RCC 7860 (cell line): ENCODE data around the gene SLC35F3.
"Not testable (repeated sequence)": the region's sequence is repeated elsewhere in the genome, so short reads cannot be mapped to it uniquely, and the experiment has no call there.

Experiments used
- DNase-seq: peaks from one replicate; pipeline ENCODE4 v3.0.0-alpha.2; 2015; ENCODE audit warnings: low spot score
- FAIRE-seq: peaks from 2 replicates; lab custom pipeline; 2012; peaks lifted over from hg19 to GRCh38; lab: Jason Lieb, UNC

Gene SLC35F3

GRCh38 chr1:234093741-234094140 lies 189.3 kb downstream of the SLC35F3 start:
- no peak for DNase-seq
- no peak for FAIRE-seq

- DNase-seq (no peak), FAIRE-seq (no peak)
These were observed 189.7 kb downstream of the SLC35F3 start for GRCh38 chr1:234094172-234094571.

- DNase-seq (no peak), FAIRE-seq (no peak)
These were observed 191.8 kb downstream of the SLC35F3 start for GRCh38 chr1:234096161-234096770.

GRCh38 chr1:234102583-234102982 lies 198.1 kb downstream of the SLC35F3 start:
- DNase-seq (no peak), FAIRE-seq (no peak)

GRCh38 chr1:234103198-234103597 lies 198.7 kb downstream of the SLC35F3 start:
- DNase-seq (no peak), FAIRE-seq (no peak)

GRCh38 chr1:234106032-234106431 lies 201.6 kb downstream of the SLC35F3 start:
- FAIRE-seq (no peak), DNase-seq (no peak)

- FAIRE-seq (no peak), DNase-seq (no peak)
These were observed 203.0 kb downstream of the SLC35F3 start for GRCh38 chr1:234107416-234108021.

GRCh38 chr1:234108921-234109320 lies 204.4 kb downstream of the SLC35F3 start:
- no peak for DNase-seq
- FAIRE-seq, result no peak

- DNase-seq (no peak), FAIRE-seq (no peak)
These were observed 205.4 kb downstream of the SLC35F3 start for GRCh38 chr1:234109840-234110239.

GRCh38 chr1:234111458-234112142 lies 207.1 kb downstream of the SLC35F3 start:
- FAIRE-seq (no peak), DNase-seq (peak; percentile 35)

- FAIRE-seq, result peak; percentile 78
- DNase-seq, result peak; percentile 42
These were observed 210.3 kb downstream of the SLC35F3 start for GRCh38 chr1:234114648-234115307.

- no peak for FAIRE-seq
- no peak for DNase-seq
These were observed 214.4 kb downstream of the SLC35F3 start for GRCh38 chr1:234118911-234119310.

GRCh38 chr1:234119431-234119830 lies 215.0 kb downstream of the SLC35F3 start:
- no peak for DNase-seq
- FAIRE-seq, result no peak

GRCh38 chr1:234120327-234120944 lies 216.0 kb downstream of the SLC35F3 start:
- DNase-seq, result no peak
- no peak for FAIRE-seq

GRCh38 chr1:234121659-234122058 lies 217.2 kb downstream of the SLC35F3 start:
- DNase-seq, FAIRE-seq: not testable (repeated sequence)

- not testable (repeated sequence) for DNase-seq, FAIRE-seq
These were observed 218.1 kb downstream of the SLC35F3 start for GRCh38 chr1:234122571-234122970.

GRCh38 chr1:234123867-234124266 lies 219.4 kb downstream of the SLC35F3 start:
- DNase-seq (peak; percentile 46), FAIRE-seq (no peak)

GRCh38 chr1:234125283-234125682 lies 220.8 kb downstream of the SLC35F3 start:
- DNase-seq (peak; percentile 14), FAIRE-seq (no peak)

GRCh38 chr1:234125714-234126113 lies 221.2 kb downstream of the SLC35F3 start:
- DNase-seq, result no peak
- no peak for FAIRE-seq

GRCh38 chr1:234127026-234127671 lies 222.7 kb downstream of the SLC35F3 start:
- FAIRE-seq, result no peak
- DNase-seq, result no peak

GRCh38 chr1:234132795-234133194 lies 228.3 kb downstream of the SLC35F3 start:
- FAIRE-seq (no peak), DNase-seq (no peak)
